ENCODE data around the gene PODXL.

Gene PODXL

GRCh38 chr7:131556053-131556908 is at the start of gene PODXL:
Gene PODXL (minus strand): TSS chr7:131556628. CDS start chr7:131556359, 269 bp downstream.
- DNase-seq, result peak; percentile 72

DNA sequence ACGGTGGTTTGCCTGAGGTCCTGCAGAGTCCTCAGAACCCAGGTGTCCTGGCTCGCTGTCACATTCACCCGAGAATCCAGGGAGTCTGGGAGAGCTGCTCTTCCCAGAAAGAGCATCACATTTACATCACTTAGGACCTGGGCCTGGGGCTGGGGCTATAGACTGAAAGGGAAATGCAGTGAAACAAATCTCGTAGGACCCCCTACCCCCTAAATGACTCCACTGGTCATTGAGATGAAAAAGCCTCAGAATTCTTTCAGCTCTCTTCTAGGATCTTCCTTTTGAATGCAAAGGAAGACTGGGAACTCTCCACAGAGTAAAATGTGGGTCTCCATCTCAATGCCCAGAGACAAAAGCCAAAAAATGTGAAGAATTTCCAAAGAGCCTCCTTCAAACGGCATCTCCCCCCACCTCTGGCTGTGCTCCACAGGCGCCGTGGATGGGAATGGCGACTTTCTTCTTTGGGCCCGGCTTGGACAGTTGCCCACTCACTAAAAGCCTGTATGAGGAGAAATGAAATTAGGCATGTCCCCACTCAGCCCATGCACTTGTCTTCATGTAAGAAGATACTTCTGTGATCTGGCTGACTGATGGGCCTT is 49.0 kb upstream of the PODXL start:
- no peak for DNase-seq

DNA sequence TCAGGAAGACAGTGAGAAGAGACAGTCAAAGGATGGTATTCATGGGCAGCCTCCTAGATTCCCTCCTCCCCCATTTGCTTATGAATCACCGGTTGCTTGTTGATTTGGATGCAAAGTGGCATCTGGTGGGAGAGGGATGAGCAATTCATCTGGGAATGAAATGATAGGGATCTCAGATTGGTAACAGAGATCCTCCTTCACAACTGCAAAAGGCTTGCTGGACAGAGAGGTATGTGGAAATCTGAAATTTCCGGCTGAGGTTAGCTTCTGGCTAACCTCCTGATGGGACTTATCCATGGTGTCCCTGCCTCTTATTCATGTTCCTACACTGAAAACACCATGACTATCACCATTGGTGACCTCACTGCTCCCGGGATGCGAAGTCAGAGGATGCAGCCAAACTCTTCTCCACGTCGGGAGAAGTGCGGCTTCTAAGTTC is 48.4 kb upstream of the PODXL start:
- no peak for DNase-seq

DNA sequence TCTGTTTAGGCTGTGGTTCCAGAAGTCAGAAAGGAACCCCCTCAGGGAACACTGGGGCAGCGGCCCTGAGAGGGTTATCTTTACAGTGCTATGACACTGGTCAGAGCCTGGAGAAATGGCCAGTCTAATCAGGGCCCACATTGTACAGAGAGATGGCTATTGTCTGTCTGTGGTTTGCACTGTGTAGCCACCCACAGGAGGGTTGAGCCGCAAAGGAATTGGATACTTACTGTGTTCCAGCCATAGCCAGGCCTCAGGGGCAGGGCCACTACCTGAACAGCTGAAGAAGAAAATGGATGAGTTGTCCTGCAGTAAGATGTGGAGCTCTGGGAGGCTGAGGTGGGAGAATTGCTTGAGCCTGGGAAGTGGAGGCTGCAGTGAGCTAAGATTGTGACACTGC is 47.5 kb upstream of the PODXL start:
- no peak for DNase-seq

GRCh38 chr7:131602994-131603372 is 46.6 kb upstream of the PODXL start:
- DNase-seq, result no peak

- no peak for DNase-seq
Measured at GRCh38 chr7:131602304-131602993, 46.0 kb upstream of the PODXL start.

- DNase-seq, result no peak
Measured at GRCh38 chr7:131600085-131600881, 43.9 kb upstream of the PODXL start.

- no peak for DNase-seq
Measured at GRCh38 chr7:131596785-131597184, 40.4 kb upstream of the PODXL start.

- DNase-seq, result no peak
Measured at GRCh38 chr7:131595699-131596098, 39.3 kb upstream of the PODXL start.

GRCh38 chr7:131591687-131592319 is 35.4 kb upstream of the PODXL start:
- DNase-seq, result no peak

GRCh38 chr7:131587315-131587923 is 31.0 kb upstream of the PODXL start:
- DNase-seq, result no peak

- no peak for DNase-seq
Measured at GRCh38 chr7:131586759-131587158, 30.3 kb upstream of the PODXL start.

DNA sequence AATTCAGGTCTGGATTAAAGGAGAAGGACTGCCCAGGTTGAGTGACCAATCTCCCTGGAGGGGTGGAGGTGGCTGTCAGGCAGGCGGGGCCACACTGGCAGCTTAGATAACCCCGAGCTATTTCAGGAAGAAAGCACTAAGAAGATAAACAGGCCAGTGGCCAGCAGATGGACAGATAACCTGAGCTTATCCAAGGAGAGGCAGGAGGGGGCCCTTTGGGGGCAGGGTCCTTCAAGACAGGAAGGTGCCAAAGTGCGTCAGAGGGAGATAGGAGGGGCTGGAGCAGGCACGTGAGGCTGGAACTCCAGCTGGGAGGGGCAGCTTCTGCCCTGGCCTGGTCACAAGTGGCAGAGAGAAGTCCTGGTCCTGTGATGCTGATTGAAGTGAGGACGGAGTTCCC is 29.8 kb upstream of the PODXL start:
- DNase-seq, result no peak

DNA sequence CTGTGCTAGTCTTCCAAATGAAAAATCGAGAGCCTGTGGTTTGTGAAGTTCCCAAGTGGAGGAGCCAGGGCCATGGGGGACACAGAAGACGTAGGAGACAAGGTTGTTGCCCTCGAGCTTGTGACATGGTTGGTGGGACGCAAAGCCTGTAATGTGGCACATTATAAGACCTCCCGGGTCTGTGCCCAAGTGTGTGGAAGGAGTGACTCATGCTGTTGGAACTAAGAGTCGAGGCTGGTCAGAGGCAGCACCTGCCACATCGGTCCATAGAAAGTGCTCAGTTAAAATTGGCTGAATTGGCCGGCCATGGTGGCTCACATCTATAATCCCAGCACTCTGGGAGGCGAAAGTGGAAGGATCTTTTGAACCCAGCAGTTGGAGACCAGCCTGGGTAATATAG is 27.0 kb upstream of the PODXL start:
- DNase-seq, result no peak

DNA sequence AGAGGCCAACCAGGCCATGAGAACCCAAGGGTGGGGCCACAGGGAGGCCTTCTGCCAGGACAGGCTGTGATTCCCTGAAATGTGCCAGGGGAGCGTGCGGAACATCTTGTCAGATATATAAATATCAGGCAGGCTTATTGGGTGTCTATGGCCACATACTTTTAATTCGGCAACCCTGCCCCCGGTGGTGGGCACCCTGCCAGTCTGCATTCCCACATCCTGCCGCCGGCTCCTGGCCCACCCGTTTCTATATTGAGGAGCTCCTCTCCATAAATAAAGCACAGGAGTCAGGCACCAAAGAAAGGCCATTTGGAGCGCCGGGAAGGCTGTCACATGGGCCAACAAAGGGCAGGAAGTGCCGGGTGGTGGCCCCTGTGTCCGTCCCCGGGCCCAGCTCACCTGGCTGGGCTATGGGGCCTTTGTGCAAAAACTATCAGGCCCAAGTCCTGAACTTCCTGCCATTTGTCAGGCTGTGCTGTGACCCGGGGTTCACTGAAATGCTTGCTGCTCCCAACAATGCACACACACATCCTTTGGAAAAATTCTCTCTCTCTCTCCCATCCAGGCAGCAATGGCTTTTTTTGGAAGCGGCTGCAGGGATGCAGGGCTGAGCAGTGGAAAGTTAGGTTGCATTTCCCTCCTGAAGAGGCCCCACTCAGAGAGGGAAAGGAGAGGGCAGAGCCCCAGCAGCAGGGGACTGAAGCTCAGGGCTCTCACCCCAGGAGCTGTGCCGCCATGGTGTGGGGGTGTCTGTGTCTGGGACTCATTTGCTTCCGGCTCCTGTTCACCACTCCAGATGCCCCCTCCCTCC is 25.0 kb upstream of the PODXL start:
- no peak for DNase-seq

- no peak for DNase-seq
Measured at GRCh38 chr7:131578602-131579001, 22.2 kb upstream of the PODXL start.

- no peak for DNase-seq
Measured at GRCh38 chr7:131574741-131575140, 18.3 kb upstream of the PODXL start.

DNA sequence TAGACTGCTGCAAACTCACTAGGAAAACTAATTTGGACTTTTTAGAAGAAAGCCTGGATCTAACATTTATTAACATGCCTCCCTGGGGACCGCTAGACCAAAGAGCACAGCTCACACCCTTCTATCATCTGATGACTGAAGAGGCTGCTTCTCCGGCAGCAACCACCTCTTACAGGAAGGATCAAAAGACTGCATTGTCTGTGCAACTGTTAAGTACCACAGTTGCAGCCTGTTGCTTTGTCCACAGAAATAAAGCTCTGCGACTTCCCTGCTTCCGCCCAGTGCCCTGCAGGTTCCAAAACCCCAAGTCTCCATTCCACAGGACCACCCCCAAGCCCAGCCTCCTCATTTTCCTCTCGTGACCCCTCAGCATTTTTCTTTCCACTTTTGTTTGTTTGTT is 14.0 kb upstream of the PODXL start:
- DNase-seq, result no peak

DNA sequence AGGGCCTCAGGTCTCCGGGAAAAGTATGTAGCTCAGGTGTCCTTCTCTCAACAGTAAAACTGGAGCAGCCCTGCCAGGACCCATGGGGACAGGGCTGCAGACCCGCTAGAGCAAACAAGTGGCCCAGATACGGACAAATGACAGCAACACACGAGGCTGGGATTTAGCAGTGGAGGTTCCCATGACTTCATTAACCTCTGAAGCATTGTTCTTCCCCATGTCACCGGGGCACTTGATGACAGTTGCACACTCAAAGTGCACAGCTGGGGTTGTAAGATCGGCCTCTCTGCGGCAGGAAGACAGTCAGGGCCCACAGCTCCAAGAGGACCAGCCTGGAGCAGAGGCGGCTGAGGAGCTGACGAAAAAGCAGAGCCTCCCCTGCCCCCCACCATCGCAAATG is 12.5 kb upstream of the PODXL start:
- no peak for DNase-seq

- DNase-seq, result no peak
Measured at GRCh38 chr7:131568510-131568909, 12.1 kb upstream of the PODXL start.

DNA sequence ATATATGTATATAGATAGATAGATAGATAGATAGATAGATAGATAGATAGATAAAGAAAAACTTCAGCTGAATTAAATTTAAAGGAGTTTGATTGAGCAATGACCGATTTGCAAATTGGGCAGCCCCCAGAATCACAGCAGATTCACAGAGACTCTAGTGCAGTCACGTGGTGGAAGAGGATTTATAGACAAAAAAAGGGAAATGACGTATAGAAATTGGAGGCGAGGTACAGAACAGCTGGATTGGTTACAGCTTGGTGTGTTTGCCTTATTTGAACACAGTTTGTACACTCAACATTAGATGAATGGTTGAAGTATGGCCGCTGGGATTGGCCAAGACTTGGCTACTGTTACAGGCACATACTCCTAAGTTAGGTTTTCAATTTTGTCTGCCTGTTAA is 8.2 kb upstream of the PODXL start:
- no peak for DNase-seq
